Loucy (cell line): ENCODE data around the gene DYNLL1.

Experiments used
- H2AFZ ChIP-seq: fragments of 200-600 bp; sonication (generic); 2 replicates; pipeline ENCODE4 v1.6.0; 2016; ENCODE audit warnings: antibody characterized with exemption, mild to moderate bottlenecking, low read length, moderate library complexity
- H3F3A ChIP-seq: fragments of 200-600 bp; 2 replicates; pipeline ENCODE4 v1.6.0; 2016; ENCODE audit warnings: antibody characterized with exemption, low read depth, mild to moderate bottlenecking
- H3K27me3 ChIP-seq: fragments of 200-600 bp; sonication (generic); 2 replicates; pipeline ENCODE4 v1.6.1; 2014; ENCODE audit warnings: low read length, mild to moderate bottlenecking; ENCODE audit not compliant: insufficient read depth, poor library complexity, severe bottlenecking
- H3K36me3 ChIP-seq: fragments of 200-600 bp; sonication (generic); 2 replicates; pipeline ENCODE4 v1.6.1; 2016; ENCODE audit warnings: low read length; ENCODE audit not compliant: insufficient read depth
- H3K4me1 ChIP-seq: fragments of 200-600 bp; sonication (generic); 2 replicates; pipeline ENCODE4 v1.5.1; 2014; ENCODE audit warnings: low read length, mild to moderate bottlenecking; ENCODE audit not compliant: insufficient read depth, poor library complexity, severe bottlenecking
- H3K4me2 ChIP-seq: fragments of 200-600 bp; sonication (generic); 2 replicates; pipeline ENCODE4 v1.6.0; 2014; ENCODE audit warnings: antibody characterized with exemption, low read length, low read depth, mild to moderate bottlenecking; ENCODE audit not compliant: poor library complexity, severe bottlenecking
- H3K4me3 ChIP-seq: fragments of 200-600 bp; sonication (generic); 2 replicates; pipeline ENCODE4 v1.5.1; 2014; ENCODE audit warnings: low read length, mild to moderate bottlenecking, mixed read lengths; ENCODE audit not compliant: poor library complexity, severe bottlenecking
- H3K79me2 ChIP-seq: fragments of 200-600 bp; sonication (generic); 2 replicates; pipeline ENCODE4 v1.6.1; 2014; ENCODE audit warnings: low read length; ENCODE audit not compliant: insufficient read depth
- H3K9ac ChIP-seq: fragments of 200-600 bp; sonication (generic); 2 replicates; pipeline ENCODE4 v1.6.0; 2014; ENCODE audit warnings: mild to moderate bottlenecking, low read depth, low read length, moderate library complexity; ENCODE audit not compliant: poor library complexity, severe bottlenecking
- H3K9me2 ChIP-seq: fragments of 200-600 bp; sonication (generic); replicated peaks from 2 replicates; pipeline ENCODE4 v1.6.1; 2016; ENCODE audit warnings: low read depth, low read length, mixed read lengths
- H3K9me3 ChIP-seq: fragments of 200-600 bp; sonication (generic); 2 replicates; pipeline ENCODE4 v1.6.1; 2014; ENCODE audit warnings: mild to moderate bottlenecking, antibody characterized with exemption, low read length, low read depth; ENCODE audit not compliant: insufficient read depth
- H4K20me1 ChIP-seq: fragments of 200-600 bp; sonication (generic); 2 replicates; pipeline ENCODE4 v1.6.0; 2014; ENCODE audit warnings: antibody characterized with exemption, low read length, mild to moderate bottlenecking; ENCODE audit not compliant: insufficient read depth, poor library complexity, severe bottlenecking
- CTCF ChIP-seq: fragments of 200-600 bp; sonication (generic); conservative IDR thresholded peaks from 2 replicates; pipeline ENCODE4 v1.5.1; 2014; ENCODE audit warnings: mild to moderate bottlenecking, antibody characterized with exemption, low read length
- EZH2phosphoT487 ChIP-seq: fragments of 200-600 bp; IDR thresholded peaks from 2 replicates; pipeline ENCODE4 v1.6.1; 2018; ENCODE audit warnings: antibody characterized with exemption, mild to moderate bottlenecking, moderate library complexity, borderline replicate concordance

The DYNLL1 gene

GRCh38 chr12:120473807-120474615 lies 21.9 kb upstream of the DYNLL1 start:
- H4K20me1 ChIP-seq = peaks cover 4% of the 10 kb centered on the region
- no peaks in the 10 kb centered on the region; the same call in 1 of the 2 replicates for H3F3A ChIP-seq
- no peaks in the 10 kb centered on the region for H3K9me2 ChIP-seq
- H3K4me1 ChIP-seq = peaks cover 48% of the 10 kb centered on the region
- H3K4me2 ChIP-seq = peak overlapping the region; percentile 27
- H3K4me3 ChIP-seq = no peak overlapping the region
- TF ChIP-seq EZH2phosphoT487 (no peak), CTCF (no peak)
- peak overlapping the region; percentile 5 for H3K9ac ChIP-seq
- no peaks in the 10 kb centered on the region for H3K27me3 ChIP-seq
- H2AFZ ChIP-seq = no peak overlapping the region
- H3K9me3 ChIP-seq = no peaks in the 10 kb centered on the region
- no peaks in the 10 kb centered on the region for H3K36me3 ChIP-seq
- peaks cover 28% of the 10 kb centered on the region for H3K79me2 ChIP-seq

GRCh38 chr12:120474616-120474960 lies 21.3 kb upstream of the DYNLL1 start:
- no peaks in the 10 kb centered on the region for H3K36me3 ChIP-seq
- peaks cover 4% of the 10 kb centered on the region for H4K20me1 ChIP-seq
- H3K4me3 ChIP-seq = no peak overlapping the region
- TF ChIP-seq EZH2phosphoT487 (no peak), CTCF (no peak)
- H3K4me1 ChIP-seq = peaks cover 49% of the 10 kb centered on the region
- no peaks in the 10 kb centered on the region for H3K9me2 ChIP-seq
- H2AFZ ChIP-seq = no peak overlapping the region
- no peaks in the 10 kb centered on the region for H3K9me3 ChIP-seq
- H3K4me2 ChIP-seq = peak overlapping the region; percentile 27
- no peaks in the 10 kb centered on the region; the same call in 1 of the 2 replicates for H3F3A ChIP-seq
- no peaks in the 10 kb centered on the region for H3K27me3 ChIP-seq
- peaks cover 27% of the 10 kb centered on the region for H3K79me2 ChIP-seq
- peak overlapping the region; percentile 5 for H3K9ac ChIP-seq

- no peak overlapping the region for H3K4me3 ChIP-seq
- no peaks in the 10 kb centered on the region; the same call in 1 of the 2 replicates for H3F3A ChIP-seq
- H3K27me3 ChIP-seq = no peaks in the 10 kb centered on the region
- H4K20me1 ChIP-seq = peaks cover 4% of the 10 kb centered on the region
- H3K9me2 ChIP-seq = no peaks in the 10 kb centered on the region
- H3K9me3 ChIP-seq = no peaks in the 10 kb centered on the region
- H3K9ac ChIP-seq = peak overlapping the region; percentile 14
- peaks cover 51% of the 10 kb centered on the region for H3K4me1 ChIP-seq
- H2AFZ ChIP-seq = peak overlapping the region; percentile 0; the same call in 1 of the 2 replicates
- TF ChIP-seq CTCF (no peak), EZH2phosphoT487 (no peak)
- H3K36me3 ChIP-seq = no peaks in the 10 kb centered on the region
- H3K4me2 ChIP-seq = no peak overlapping the region
- peaks cover 19% of the 10 kb centered on the region for H3K79me2 ChIP-seq
Measured at GRCh38 chr12:120475643-120476042, 20.3 kb upstream of the DYNLL1 start.
